ENCODE data around the gene PIEZO2. TPM values are rescaled to one million over a fixed set of nuclear protein-coding genes. Genes with fewer than 3 reads are reported as not detected.

PIEZO2 gene
- total RNA-seq, 2 experiments from 2014 or later, result not detected

GRCh38 chr18:11108947-11109346, 40.4 kb downstream of the PIEZO2 start:
- no peak for ATAC-seq (ENCODE audit: poor library complexity)
- Mint-ChIP-seq H3K9me3 (no peaks in the 10 kb centered on the region), H3K4me1 (ENCODE audit: low read depth) (no peaks in the 10 kb centered on the region), H3K36me3 (ENCODE audit: low read depth) (no peaks in the 10 kb centered on the region), H3K4me3 (no peak overlapping the region), H3K27me3 (peaks cover 4% of the 10 kb centered on the region), H3K27ac (no peak overlapping the region)
- no peak for DNase-seq
- POLR2A ChIA-PET, result no interaction called here
- Histone ChIP-seq H3K27ac (ENCODE audit: low read depth in 1 of 2, low read length in 2 of 2) (no peak overlapping the region), H3K36me3 (ENCODE audit: insufficient read depth, low read length) (no peaks in the 10 kb centered on the region), H3K4me3 (ENCODE audit: low read length) (no peak overlapping the region), H3K9me3 (ENCODE audit: control insufficient read depth in 1 of 2, insufficient read depth in 1 of 2, low read length in 2 of 2) (peaks cover 0 to 14% of the 10 kb centered on the region in 2 experiments), H3K4me1 (ENCODE audit: insufficient read depth, low read length) (no peaks in the 10 kb centered on the region), H3K27me3 (ENCODE audit: control insufficient read depth in 1 of 2, insufficient read depth in 2 of 2, low read length in 2 of 2) (no peaks in the 10 kb centered on the region)
- intact Hi-C loops (cut with DNase I, micrococcal nuclease), result loop anchor here in 1 of 2 experiments (10.0 kb wide), 1 partner anchor 1264 kb away; no protein-coding TSS in a partner anchor
- no peak for TF ChIP-seq CTCF (IDR thresholded peaks at IDR 0.05)
- CTCF ChIA-PET, result interaction anchor here (0.6 kb wide), 1 partner anchor 409 kb away, joined by 3 read pairs; no protein-coding TSS in a partner anchor

- Histone ChIP-seq H3K9me3 (ENCODE audit: control insufficient read depth in 1 of 2, insufficient read depth in 1 of 2, low read length in 2 of 2) (peaks cover 0 to 20% of the 10 kb centered on the region in 2 experiments), H3K4me3 (ENCODE audit: low read length) (no peak overlapping the region), H3K4me1 (ENCODE audit: insufficient read depth, low read length) (no peaks in the 10 kb centered on the region), H3K36me3 (ENCODE audit: insufficient read depth, low read length) (no peaks in the 10 kb centered on the region), H3K27me3 (ENCODE audit: control insufficient read depth in 1 of 2, insufficient read depth in 2 of 2, low read length in 2 of 2) (no peaks in the 10 kb centered on the region), H3K27ac (ENCODE audit: low read depth in 1 of 2, low read length in 2 of 2) (no peak overlapping the region)
- H3K9me3 Mint-ChIP-seq, result no peaks in the 10 kb centered on the region
- H3K27ac Mint-ChIP-seq, result no peak overlapping the region
- DNase-seq (no peak), ATAC-seq (ENCODE audit: poor library complexity) (no peak)
- ChIA-PET POLR2A (no interaction called here), CTCF (interaction anchor here (0.7 kb wide), 1 partner anchor 394 kb away, joined by 3 read pairs; no protein-coding TSS in a partner anchor)
- H3K4me3 Mint-ChIP-seq, result no peak overlapping the region
- no peaks in the 10 kb centered on the region for H3K4me1 Mint-ChIP-seq (ENCODE audit: low read depth)
- H3K36me3 Mint-ChIP-seq (ENCODE audit: low read depth), result no peaks in the 10 kb centered on the region
- intact Hi-C loops (cut with DNase I, micrococcal nuclease), result loop anchor here in 1 of 2 experiments (10.0 kb wide), 1 partner anchor 1262 kb away; no protein-coding TSS in a partner anchor
- no peak for TF ChIP-seq CTCF (IDR thresholded peaks at IDR 0.05)
- peaks cover 4% of the 10 kb centered on the region for H3K27me3 Mint-ChIP-seq
Measured at GRCh38 chr18:11106894-11107293, 42.5 kb downstream of the PIEZO2 start.

- ATAC-seq (ENCODE audit: poor library complexity) (no peak), DNase-seq (no peak)
- Mint-ChIP-seq H3K36me3 (ENCODE audit: low read depth) (no peaks in the 10 kb centered on the region), H3K9me3 (no peaks in the 10 kb centered on the region), H3K4me1 (ENCODE audit: low read depth) (no peaks in the 10 kb centered on the region), H3K27me3 (no peaks in the 10 kb centered on the region), H3K27ac (no peak overlapping the region), H3K4me3 (no peak overlapping the region)
- no peaks in the 10 kb centered on the region for H3K36me3 ChIP-seq (ENCODE audit: insufficient read depth, low read length)
- H3K27me3 ChIP-seq (ENCODE audit: control insufficient read depth in 1 of 2, insufficient read depth in 2 of 2, low read length in 2 of 2), result no peaks in the 10 kb centered on the region
- H3K9me3 ChIP-seq (ENCODE audit: control insufficient read depth in 1 of 2, insufficient read depth in 1 of 2, low read length in 2 of 2), result peaks cover 0 to 10% of the 10 kb centered on the region in 2 experiments
- POLR2A ChIA-PET, result no interaction called here
- H3K4me3 ChIP-seq (ENCODE audit: low read length), result no peak overlapping the region
- CTCF ChIA-PET, result no interaction called here
- H3K27ac ChIP-seq (ENCODE audit: low read depth in 1 of 2, low read length in 2 of 2), result no peak overlapping the region
- H3K4me1 ChIP-seq (ENCODE audit: insufficient read depth, low read length), result no peaks in the 10 kb centered on the region
- no peak for TF ChIP-seq CTCF (IDR thresholded peaks at IDR 0.05)
- intact Hi-C loops (cut with DNase I, micrococcal nuclease), result loop anchor here in 1 of 2 experiments (10.0 kb wide), 1 partner anchor 1261 kb away; no protein-coding TSS in a partner anchor
Measured at GRCh38 chr18:11105463-11105862, 43.9 kb downstream of the PIEZO2 start.

Measured in CD4-positive, alpha-beta T cell (primary cell).